HepG2 (cell line): ENCODE results near the gene SLC16A4. TPM values are rescaled to one million over a fixed set of nuclear protein-coding genes. Genes with fewer than 3 reads are reported as not detected.

ENCODE experiments used
- BCLAF1 ChIP-seq: fragments of 450-650 bp; IDR thresholded peaks from 2 replicates; pipeline ENCODE4 v1.6.1; 2017; ENCODE audit warnings: mild to moderate bottlenecking
- CENPBD1 ChIP-seq: sonication (generic); formaldehyde crosslinking; IDR thresholded peaks from 2 replicates; pipeline ENCODE4 v1.8.0; 2022; ENCODE audit warnings: missing genetic modification reagents, low read depth, mild to moderate bottlenecking, borderline replicate concordance
- IKZF4 ChIP-seq: sonication (generic); formaldehyde crosslinking; IDR thresholded peaks from 2 replicates; pipeline ENCODE4 v1.5.1; 2020; ENCODE audit warnings: borderline replicate concordance, mild to moderate bottlenecking, low read depth, missing genetic modification reagents; ENCODE audit errors: not compliant biosample characterization
- KLF15 ChIP-seq: sonication (generic); formaldehyde crosslinking; IDR thresholded peaks from 2 replicates; pipeline ENCODE4 v1.8.1; 2023; ENCODE audit warnings: borderline replicate concordance, mild to moderate bottlenecking, inconsistent platforms, missing genetic modification reagents, mixed read lengths
- KMT2A ChIP-seq: sonication (generic); formaldehyde crosslinking; IDR thresholded peaks from 2 replicates; pipeline ENCODE4 v1.4.0; 2020; ENCODE audit warnings: missing genetic modification reagents
- NFATC3 ChIP-seq: sonication (generic); formaldehyde crosslinking; IDR thresholded peaks from 2 replicates; pipeline ENCODE4 v1.5.1; 2020; ENCODE audit warnings: mild to moderate bottlenecking, missing genetic modification reagents
- NFKB2 ChIP-seq: sonication (generic); formaldehyde crosslinking; IDR thresholded peaks from 2 replicates; pipeline ENCODE4 v1.4.0; 2020; ENCODE audit warnings: missing genetic modification reagents, borderline replicate concordance
- NONO ChIP-seq, 2 experiments: fragments of 450-650 bp in 1 of 2; sonication (generic) in 1 of 2; formaldehyde crosslinking in 1 of 2; IDR thresholded peaks in 1 of 2; conservative IDR thresholded peaks in 1 of 2; 2 replicates each; pipeline versions ENCODE4 v1.6.1 to v1.8.0; 2017 to 2022; ENCODE audit warnings: mild to moderate bottlenecking in 1 of 2, missing genetic modification reagents in 1 of 2, moderate library complexity in 1 of 2
- PHF8 ChIP-seq: sonication (generic); formaldehyde crosslinking; IDR thresholded peaks from 2 replicates; pipeline ENCODE4 v1.5.0; 2020; ENCODE audit warnings: missing genetic modification reagents
- POGZ ChIP-seq: sonication (generic); formaldehyde crosslinking; IDR thresholded peaks from 2 replicates; pipeline ENCODE4 v1.4.0; 2020; ENCODE audit warnings: mild to moderate bottlenecking, missing genetic modification reagents
- PREB ChIP-seq: sonication (generic); formaldehyde crosslinking; IDR thresholded peaks from 2 replicates; pipeline ENCODE4 v1.4.0; 2020; ENCODE audit warnings: missing genetic modification reagents
- SKIL ChIP-seq: sonication (generic); formaldehyde crosslinking; IDR thresholded peaks from 2 replicates; pipeline ENCODE4 v1.8.0; 2022; ENCODE audit warnings: missing genetic modification reagents, mild to moderate bottlenecking, moderate library complexity, borderline replicate concordance
- SUZ12 ChIP-seq: fragments of 150-350 bp; IDR thresholded peaks from 2 replicates; pipeline ENCODE4 v1.6.1; 2014; ENCODE audit warnings: low read depth, low read length
- ZHX1 ChIP-seq: sonication (generic); formaldehyde crosslinking; IDR thresholded peaks from 2 replicates; pipeline ENCODE4 v1.8.1; 2022; ENCODE audit warnings: low read depth, mild to moderate bottlenecking, missing genetic modification reagents
- ZNF30 ChIP-seq: sonication (generic); formaldehyde crosslinking; IDR thresholded peaks from 2 replicates; pipeline ENCODE4 v1.5.0; 2020; ENCODE audit warnings: mild to moderate bottlenecking, missing genetic modification reagents
- ZNF607 ChIP-seq: sonication (generic); formaldehyde crosslinking; IDR thresholded peaks from 2 replicates; pipeline ENCODE4 v1.5.1; 2020; ENCODE audit warnings: missing genetic modification reagents, mild to moderate bottlenecking, borderline replicate concordance
- ZNF781 ChIP-seq: sonication (generic); formaldehyde crosslinking; IDR thresholded peaks from 2 replicates; pipeline ENCODE4 v1.5.1; 2020; ENCODE audit warnings: borderline replicate concordance, mild to moderate bottlenecking, missing genetic modification reagents; ENCODE audit errors: not compliant biosample characterization
- polyA plus RNA-seq, 8 experiments: library from polyadenylated mRNA; depleted of rRNA in 3 of 8; stranded (reverse) in 7 of 8; unstranded in 1 of 8; fragments of >200 nt; fragmentation: Illumina TruSeq in 4 of 8; extraction: Trizol in 4 of 8; gene quantifications; 2 replicates each; pipeline versions ENCODE4 v1.2.1 to v1.2.3, GENCODE V29; 2011 to 2016; ENCODE audit warnings: low read depth in 4 of 8, missing spikeins in 1 of 8, mixed read lengths in 1 of 8; ENCODE audit not compliant: insufficient read depth in 1 of 8
- total RNA-seq, 5 experiments: library from RNA; depleted of rRNA; stranded (reverse); fragments of >200 nt; fragmentation: Illumina TruSeq; extraction: Trizol; gene quantifications; 2 replicates each; pipeline ENCODE4 v1.2.3, GENCODE V29; 2016; ENCODE audit warnings: low read depth in 1 of 5

Gene SLC16A4
- total and polyA plus RNA-seq, 2 of the 13 experiments (the other 11 are each of a cell fraction or from before 2014, with no cell fraction given) = 1.1 to 1.5 TPM

- TF ChIP-seq SKIL (CRISPR knock-in tag) (peak; percentile 38; the same call in 1 of the 2 replicates), PREB (CRISPR knock-in tag) (no peak), POGZ (CRISPR knock-in tag) (no peak; the same call in 1 of the 2 replicates), NONO (IDR thresholded peaks at IDR 0.05) (no peak), NONO (CRISPR knock-in tag; conservative IDR thresholded peaks at IDR 0.05) (peak; percentile 82), KLF15 (CRISPR knock-in tag) (no peak), IKZF4 (CRISPR knock-in tag) (peak; percentile 25), NFKB2 (no peak), ZHX1 (CRISPR knock-in tag) (peak; percentile 26; the same call in 1 of the 2 replicates), SUZ12 (no peak), BCLAF1 (no peak), KMT2A (CRISPR knock-in tag) (peak; percentile 68; the same call in 1 of the 2 replicates), ZNF607 (CRISPR knock-in tag) (peak; percentile 34; the same call in 1 of the 2 replicates), CENPBD1 (CRISPR knock-in tag) (no peak), ZNF30 (no peak), ZNF781 (CRISPR knock-in tag) (no peak), NFATC3 (CRISPR knock-in tag) (0 out of 2 replicates have a peak, but pooled peaks have one; percentile 5), PHF8 (CRISPR knock-in tag) (peak; percentile 82)
Observed at GRCh38 chr1:110339407-110340206, 51.2 kb downstream of the SLC16A4 start (continued).
